MM.1S (cell line): Measurements from ENCODE around the gene POLR1A.

Source experiments
- CTCF ChIP-seq: fragments of 300-600 bp; sonication (generic); IDR thresholded peaks from 2 replicates; pipeline ENCODE4 v1.5.1; 2016; ENCODE audit warnings: antibody characterized with exemption, low read length, mixed read lengths
- EZH2phosphoT487 ChIP-seq: fragments of 300-600 bp; sonication (generic); IDR thresholded peaks from 2 replicates; pipeline ENCODE4 v1.6.1; 2018; ENCODE audit warnings: antibody characterized with exemption, low read length

GRCh38 chr2:86069091-86069685 lies 36.5 kb downstream of the POLR1A start:
- no peak for TF ChIP-seq EZH2phosphoT487
- no peak for TF ChIP-seq CTCF
